GM21717 (cell line): ENCODE data around the gene ADK.

Experiments
- ATAC-seq: cut with Tn5 transposase; IDR thresholded peaks from one replicate; pipeline ENCODE4 v1.9.1; 2021; ENCODE audit warnings: mild to moderate bottlenecking, moderate library complexity; ENCODE audit not compliant: unreplicated experiment

ADK gene

DNA sequence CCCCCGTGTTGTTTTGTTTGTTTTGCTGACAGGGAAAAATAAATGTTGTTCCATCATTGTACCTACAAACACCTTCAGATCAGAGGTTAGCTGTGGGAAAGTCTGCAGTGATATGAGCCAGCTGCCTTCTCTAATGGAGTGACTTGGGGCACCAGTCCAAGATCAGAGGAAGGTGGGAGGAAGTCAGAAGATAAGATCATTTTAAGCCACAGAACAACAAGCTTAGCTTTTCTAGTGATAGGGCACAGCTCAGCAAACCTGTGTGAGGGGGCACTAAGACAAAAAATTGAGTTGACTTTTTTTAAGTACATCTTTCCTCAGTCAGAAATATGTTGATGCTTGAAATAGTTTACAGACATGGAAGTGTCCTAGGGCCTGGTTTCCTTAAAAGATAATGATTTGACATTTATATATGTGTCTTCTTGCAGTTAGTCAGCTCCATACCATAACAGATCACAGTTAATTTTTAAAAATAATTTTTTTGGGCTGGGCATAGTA lies 435.1 kb downstream of the ADK start:
- ATAC-seq = no peak

DNA sequence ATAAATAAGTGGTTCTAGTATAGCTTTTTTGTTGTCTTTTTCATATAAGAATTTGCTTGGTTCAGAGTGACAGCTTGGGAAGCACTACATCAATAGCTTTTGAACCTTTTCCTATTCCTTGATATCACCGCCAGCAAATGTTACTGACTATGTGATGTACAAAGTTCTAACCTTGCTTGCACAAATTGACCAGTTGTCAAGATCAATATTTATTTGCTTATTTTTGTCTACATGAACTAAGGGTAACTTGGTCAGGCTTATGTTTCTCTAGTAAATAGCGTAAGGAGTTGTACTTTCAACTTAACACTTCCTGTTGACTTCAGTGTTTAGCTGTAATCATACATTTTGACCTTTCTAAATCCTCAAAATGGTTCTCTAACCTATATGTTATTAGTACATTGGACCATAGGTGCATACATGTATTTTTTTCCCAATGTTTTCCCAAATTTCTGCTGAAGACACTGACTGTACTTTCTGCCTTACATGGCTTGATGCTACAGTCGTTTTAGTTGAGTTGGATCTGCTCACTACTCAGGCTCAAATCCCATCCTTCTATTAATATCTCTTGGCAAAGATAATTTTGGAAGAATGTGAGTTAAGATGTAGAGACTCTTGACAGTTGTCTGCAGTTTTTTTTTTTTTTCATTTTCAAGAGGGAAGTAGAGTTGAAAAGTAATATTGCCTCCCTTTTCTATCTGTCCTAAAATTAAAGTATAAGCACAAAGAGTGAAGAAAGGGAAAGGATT lies 436.3 kb downstream of the ADK start:
- no peak for ATAC-seq

DNA sequence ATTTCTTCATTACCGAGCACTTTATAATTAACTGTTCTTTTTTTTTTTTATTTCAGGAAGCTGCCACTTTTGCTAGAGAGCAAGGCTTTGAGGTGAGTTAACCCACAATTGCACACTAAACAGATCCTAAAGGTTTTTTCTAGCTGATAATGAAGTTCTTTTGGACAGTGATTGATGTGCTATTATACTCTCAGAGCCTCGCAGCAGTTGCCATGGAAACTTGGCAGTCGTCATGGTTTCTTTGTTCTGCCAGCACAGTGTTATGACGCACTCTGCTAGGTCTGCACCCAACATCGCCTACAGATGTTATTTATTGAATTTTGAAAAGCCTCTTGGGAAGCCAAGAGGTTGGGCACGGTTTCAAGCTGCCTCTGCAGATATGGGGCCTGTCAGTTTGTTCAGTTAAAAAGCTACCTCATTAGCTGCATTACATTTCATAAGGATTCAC lies 438.2 kb downstream of the ADK start:
- ATAC-seq = no peak

DNA sequence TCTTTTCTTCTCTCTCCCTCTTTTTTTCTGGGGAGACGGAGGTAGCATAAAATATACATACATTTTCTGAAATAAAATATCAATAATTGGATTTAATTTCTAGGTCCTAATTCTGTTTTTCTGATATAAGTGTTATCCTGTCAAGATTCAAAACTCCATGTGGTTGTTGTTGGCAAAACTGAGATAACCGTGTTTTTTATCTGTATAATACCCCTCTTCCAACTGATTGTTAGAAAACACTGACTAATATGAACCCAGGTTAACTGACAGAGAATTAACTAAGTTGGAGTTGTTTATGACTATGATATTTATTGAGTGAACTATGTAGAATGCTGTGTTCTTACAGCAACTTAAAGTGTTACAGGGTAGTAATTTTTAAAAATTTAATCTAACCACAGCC lies 438.8 kb downstream of the ADK start:
- no peak for ATAC-seq

DNA sequence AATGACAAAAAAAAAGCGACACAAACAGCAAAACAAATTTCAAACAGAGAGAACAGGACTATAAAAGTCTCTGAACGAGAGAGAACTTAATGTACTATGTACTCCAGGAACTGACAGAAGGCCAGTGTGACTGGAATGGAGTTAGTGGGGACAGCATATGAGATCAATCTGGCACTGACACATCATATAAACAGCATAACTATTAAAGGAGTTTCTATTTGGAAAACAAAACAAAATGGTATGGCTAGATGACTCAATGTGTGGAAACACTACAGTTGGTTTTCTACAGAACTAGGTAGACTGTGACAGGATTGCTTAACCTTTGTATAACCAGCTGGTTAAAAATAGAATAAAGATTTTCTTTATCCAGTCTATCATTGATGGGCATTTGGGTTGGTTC lies 442.4 kb downstream of the ADK start:
- ATAC-seq = no peak

DNA sequence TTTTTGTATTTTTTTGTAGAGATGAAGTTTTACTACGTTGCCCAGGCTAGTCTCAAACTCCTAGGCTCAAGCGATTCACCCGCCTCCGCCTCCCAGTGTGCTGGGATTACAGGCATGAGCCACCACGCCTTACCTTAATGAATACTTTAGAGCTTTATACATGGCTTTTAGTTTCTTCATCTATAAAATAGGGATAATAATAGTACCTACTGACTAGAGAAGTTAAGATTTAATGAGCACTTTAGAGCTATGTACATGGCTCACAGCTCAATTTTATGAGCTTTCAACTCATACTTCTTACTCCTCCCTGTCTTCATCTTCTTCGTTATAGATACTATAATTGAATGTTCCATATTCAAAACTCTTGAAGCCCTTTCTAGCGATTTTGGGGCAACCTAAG lies 445.7 kb downstream of the ADK start:
- no peak for ATAC-seq

DNA sequence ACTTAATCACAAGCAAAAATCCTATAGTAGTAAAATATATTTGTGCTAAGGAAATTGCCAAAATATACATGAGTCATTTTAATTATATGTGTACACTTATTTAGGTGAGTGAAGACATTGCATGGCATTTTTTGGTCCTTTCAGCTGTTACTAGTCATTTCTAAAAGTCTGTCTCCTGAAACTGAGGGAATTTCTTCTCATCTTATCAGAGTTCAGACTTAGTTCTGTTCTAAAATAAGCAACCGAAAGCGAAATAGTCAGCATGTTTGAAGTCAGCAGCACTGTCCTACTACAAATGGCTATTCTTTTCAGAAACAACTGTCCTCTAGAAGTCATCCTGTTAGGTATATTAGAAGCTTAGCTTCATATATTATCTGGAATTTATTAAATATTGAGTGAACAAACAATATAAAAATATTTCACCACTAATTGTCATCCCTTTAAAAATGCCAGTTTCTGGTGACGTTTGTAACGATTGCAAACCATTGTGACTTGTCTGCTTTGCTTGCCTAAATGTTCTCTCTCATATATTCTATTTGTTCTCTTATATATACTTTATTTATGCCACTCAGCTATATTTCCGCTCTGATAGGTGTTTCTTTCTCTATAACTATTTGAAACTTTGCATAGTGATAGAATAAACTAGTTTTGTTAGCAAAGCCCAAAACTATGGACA lies 448.0 kb downstream of the ADK start:
- no peak for ATAC-seq

DNA sequence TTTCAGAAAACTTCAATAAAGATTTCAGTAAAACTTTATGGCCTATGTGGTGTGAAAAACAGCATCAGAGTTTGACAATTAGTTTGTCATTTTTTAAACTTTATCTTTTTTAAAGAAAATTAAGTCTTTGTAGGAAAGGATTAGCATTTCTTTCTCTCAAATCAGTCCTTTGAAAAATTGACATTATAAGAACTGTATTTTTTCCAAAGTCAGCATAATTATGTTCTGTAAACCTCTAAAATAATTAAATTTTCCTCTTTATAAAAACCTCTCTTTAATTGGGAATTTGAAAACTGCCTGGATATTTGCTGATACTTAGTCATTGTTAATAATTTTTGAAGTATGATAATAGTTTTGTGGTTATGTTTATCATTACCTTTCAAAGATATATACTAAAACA lies 448.7 kb downstream of the ADK start:
- ATAC-seq = no peak

DNA sequence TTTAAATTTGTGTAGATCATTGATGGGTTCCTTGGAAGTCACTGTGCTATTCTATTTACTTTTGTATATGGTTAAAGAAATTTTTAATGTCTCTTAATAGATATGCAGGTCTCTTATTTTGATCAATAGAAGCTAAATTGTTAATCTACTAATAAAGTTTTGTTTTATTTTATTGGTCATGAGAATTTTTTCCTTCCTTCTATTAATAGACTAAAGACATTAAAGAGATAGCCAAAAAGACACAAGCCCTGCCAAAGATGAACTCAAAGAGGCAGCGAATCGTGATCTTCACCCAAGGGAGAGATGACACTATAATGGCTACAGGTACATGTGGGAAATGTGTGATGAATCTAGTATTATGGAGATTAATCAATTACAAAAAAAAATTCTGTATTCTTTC lies 449.1 kb downstream of the ADK start:
- ATAC-seq = no peak

DNA sequence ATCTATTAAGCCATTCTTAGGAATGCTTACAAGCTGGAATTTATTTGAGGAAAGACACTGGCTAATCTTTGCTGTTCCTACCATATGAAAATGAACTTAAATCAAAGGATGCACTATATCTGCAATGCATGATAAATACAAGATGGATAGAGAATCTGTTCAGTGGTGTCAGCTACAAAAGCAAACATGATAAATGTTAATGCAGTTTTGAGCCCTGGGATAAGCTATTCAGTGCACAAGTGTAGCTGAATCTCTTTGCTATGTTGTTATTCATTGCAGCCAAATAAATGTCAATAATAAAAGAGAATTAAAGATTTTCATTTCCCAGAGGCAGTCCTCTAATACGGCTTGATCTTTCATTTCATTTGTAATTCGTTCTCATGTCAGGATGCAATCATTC lies 451.6 kb downstream of the ADK start:
- ATAC-seq = no peak

DNA sequence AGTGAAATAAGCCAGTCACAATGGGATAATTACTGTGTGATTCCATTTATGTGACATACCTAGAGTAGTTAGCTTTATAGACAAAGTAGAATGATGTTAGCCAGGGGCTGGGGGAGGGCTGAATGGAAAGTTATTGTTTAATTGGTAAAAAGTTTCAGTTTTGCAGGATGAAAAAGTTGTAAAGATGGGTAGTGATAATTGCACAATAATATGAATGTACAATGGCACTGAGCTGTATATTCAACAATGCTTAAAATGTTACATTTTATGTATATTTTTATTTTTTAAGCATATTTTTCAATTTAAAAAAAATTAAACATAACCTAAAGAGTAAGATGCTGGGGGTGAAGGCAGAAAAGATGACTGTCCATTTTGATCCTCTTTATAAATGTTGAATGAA lies 459.3 kb downstream of the ADK start:
- no peak for ATAC-seq

DNA sequence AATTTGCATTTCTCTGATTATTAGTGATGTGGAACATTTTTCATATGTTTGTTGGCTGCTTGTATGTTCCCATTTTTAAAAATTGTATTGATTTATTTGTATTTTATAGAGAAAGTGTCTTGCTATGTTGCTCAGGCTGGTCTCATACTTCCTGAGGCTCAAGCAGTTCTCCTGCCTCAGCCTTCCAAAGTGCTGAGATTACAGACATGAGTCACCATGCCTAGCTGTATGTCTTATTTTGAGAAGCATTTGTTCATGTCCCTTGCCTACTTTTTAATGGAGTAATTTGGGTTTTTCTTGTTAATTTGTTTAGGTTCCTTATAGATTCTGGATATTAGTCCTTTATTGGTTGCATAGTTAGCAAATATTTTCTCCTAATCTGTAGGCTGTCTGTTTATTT lies 461.2 kb downstream of the ADK start:
- ATAC-seq = no peak

DNA sequence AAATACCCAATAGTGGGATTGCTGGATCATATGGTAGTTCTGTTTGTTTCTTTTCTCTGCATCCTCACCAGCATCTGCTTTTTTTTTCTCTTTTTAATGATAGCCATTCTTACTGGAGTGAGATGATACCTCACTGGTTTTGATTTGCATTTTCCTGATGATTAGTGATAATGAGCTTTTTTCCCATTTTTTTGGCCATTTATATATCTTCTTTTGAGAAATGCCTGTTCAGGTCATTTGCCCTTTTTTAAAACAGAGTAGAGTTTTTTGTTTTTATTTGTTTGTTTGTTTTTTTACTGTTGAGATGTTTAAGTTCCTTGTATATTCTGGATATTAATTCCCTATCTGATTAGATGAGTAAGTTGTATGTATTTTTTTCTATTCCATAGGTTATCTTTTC lies 469.6 kb downstream of the ADK start:
- no peak for ATAC-seq

DNA sequence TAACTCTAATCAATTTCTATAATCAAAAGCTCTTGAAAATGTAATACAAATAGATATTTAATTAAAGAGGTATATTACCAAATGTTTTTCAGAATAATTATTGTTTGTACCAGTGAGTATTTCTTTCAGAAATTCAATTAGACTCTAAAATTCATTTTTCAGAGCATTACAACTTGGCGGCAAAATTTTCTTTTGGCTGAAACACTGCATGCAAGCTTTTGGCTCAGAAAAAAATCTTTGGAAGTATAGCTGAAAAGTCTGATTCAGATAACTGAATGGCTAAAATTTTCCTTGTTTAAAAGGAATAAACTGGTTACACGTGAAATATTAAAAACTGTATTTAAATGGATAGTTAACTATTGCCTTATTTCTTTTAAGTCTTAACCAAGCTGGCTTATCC lies 472.8 kb downstream of the ADK start:
- ATAC-seq = no peak

DNA sequence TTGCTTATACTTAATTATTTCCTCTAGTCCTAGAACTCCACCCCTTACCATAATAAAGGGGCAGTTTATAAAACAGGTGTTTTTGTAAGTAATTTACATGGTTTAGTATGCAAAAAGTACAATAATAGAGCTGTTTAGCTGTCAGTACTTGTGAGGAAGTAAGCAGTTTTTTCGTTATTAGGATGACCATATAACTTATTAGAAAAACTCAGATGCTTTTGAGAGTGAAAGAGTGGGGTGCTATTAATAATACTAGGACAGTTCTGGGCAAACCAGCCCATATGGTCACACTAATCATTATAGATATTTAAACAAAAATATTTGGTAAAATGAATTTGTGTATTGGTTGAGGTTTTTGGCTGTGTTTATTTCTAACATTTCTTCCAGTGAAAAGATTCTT lies 473.5 kb downstream of the ADK start:
- ATAC-seq = no peak

DNA sequence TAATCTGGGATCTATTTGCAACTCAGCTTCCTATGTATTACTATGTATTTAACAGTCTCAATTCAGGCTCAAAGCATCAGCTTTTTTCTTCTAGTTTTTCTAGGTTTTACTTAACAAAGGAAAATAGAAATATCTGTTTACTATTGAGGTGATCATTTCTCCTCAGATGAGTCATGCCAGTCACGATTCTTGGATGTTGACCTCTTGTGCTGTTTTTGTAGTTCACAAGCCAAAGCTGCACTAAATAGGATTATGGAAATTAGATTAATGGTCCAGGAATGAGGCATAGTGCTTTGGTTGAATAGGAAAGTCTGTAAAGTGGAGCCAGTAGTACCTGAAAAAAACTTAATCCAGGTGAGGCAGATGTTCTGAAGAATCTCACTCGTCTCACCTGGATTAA lies 477.1 kb downstream of the ADK start:
- no peak for ATAC-seq

DNA sequence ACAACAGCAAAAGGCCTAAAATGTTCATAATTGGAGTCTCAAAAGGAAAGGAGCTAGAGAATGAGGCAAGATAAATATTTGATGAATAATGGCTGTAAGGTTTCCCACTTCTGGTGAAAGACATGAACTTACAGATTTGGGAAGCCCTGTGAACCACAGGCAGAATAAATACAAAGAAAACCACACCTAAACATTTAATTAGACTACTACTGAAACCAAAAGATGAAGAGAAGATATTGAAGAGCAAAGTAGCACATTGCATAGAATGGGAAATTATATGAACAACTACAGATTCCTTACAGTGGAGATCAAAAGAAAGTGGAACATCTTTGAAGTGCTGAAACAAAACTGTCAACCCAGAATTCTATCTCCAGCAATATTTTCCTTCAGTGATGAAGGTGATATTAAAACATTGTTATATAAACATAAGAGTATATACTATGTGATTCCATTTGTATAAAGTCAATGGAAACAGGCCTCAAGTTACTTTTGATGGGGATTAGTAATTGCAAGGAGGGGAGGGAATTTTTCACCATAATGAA lies 484.0 kb downstream of the ADK start:
- ATAC-seq = no peak

DNA sequence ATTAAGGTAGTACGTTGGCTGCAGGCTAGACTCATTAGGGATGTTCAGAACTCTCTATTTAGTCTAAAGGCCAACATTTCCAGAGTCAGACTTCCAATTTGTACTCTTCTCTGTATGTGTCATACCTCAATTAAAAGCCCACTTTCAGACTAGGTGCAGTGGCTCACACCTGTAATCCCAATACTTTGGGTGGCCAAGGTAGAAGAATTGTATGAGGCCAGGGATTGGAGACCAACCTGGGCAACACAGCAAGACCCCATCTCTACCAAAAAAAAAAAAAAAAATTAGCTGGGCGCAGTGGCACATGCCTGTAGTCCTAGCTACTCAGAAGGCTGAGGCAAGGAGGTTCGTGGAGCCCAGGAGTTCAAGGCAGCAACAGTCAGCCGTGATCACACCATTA lies 484.6 kb downstream of the ADK start:
- no peak for ATAC-seq

DNA sequence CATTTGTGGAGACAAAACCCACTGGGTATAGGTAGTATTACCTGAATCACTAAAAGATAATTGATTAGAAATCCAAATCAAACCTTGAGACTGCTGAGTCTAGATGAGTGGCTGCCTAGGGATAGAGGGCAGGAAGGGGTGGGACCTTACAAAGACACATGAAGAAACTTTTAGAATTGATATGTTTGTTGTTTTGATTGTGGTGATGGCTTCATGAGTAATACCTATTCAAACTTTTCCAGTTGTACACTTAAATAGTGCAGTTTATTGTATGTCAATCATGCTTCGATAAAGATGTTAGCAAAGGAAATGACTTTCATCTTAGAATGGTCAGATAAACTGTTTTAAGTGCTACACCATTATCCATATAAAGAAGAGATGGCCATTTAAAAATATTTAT lies 486.7 kb downstream of the ADK start:
- no peak for ATAC-seq

DNA sequence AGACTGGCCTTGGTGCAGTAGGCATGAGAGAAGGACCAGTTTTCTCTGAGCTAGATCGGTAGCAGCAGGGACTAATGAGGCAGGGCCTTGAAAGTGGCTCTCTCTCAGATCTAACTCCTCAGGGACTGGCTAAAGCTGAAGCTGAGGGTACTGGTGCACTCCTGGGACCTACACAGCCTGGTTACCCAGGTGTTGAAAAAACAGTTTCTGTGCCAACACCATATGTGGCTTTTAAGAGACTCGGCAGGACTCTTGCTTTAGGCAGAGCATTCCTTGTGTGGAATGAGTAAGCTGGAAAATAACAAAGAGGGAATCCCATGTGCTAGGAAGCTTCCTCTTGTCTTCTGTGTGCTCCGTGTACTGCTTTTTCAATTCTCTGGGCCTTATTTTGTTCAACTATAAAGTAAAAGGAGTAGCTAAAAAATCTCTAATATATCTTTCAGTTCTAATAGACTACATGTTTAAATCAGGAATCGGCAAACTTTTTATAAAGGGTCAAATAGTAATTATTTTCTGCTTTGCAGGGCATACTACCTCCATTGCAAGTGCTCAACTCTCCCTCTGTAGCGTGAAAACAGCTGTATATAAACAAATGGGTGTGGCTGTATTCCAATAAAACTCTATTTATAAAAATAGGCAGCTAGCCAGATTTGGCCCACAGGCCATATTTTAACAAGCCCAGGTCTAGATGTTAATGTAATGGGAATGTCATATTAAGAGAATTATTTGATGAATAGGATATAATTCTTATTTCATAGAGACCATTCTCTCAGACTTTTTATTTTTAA lies 489.3 kb downstream of the ADK start:
- no peak for ATAC-seq

DNA sequence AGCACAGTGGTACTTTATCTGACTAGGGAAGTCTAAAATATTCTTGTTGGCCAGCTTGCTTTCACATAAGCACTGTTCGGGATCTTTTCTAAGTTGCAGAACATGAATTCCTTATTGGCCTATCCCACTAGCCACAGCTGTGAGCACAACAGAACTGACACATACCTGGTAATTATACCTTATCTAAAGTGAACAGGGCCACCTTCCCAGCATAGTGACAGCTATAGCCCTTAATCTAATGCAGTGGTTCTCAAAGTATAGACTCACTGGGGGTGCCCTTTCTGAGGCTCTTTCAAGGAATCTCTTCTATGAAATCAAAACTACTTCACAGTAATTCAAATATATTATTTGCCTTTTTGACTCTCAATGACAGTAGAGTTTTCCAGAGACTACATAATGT lies 490.6 kb downstream of the ADK start:
- no peak for ATAC-seq
